Measurements from ENCODE around the gene SMC1B. TPM values are rescaled to one million over a fixed set of nuclear protein-coding genes. Genes with fewer than 3 reads are reported as not detected.

The SMC1B gene
- total and polyA plus RNA-seq, 9 of the 15 experiments (the other 6 are each of a cell fraction or from before 2014, with no cell fraction given) = 0.03 TPM; not detected in 8

GRCh38 chr22:45424241-45424731 lies 10.9 kb upstream of the SMC1B start:
- ChIA-PET CTCF (ENCODE audit: low intra/inter-chr PET ratio) (no interaction called here), POLR2A (no interaction called here)
- H3K4me1 ChIP-seq (replicated peaks in 1 of 2; ENCODE audit: control insufficient read depth in 2 of 2, insufficient read depth in 2 of 2, low read length in 2 of 2) = no peaks in the 10 kb centered on the region
- FAIRE-seq = no peak
- no peak overlapping the region for H2AFZ ChIP-seq (ENCODE audit: low read depth, low read length)
- H3K9me3 ChIP-seq (replicated peaks; ENCODE audit: control insufficient read depth, insufficient read depth, low read depth, low read length) = no peaks in the 10 kb centered on the region
- no TSS peak for BruUV-seq (replicated peaks)
- in situ Hi-C loops (cut with MboI) (no loop called here), intact Hi-C loops (cut with micrococcal nuclease) (no loop called here)
- ATAC-seq = no peak
- H3K36me3 ChIP-seq (ENCODE audit: control insufficient read depth, insufficient read depth, low read length) = no peaks in the 10 kb centered on the region
- WGBS (ENCODE audit: insufficient coverage, low coverage, missing lambda C conversion rate) = 6% methylated on average over 13 of the region's 14 CpGs
- no peak overlapping the region for H3K4me3 ChIP-seq
- H3K27ac ChIP-seq (ENCODE audit: extremely low read depth, low read depth, low read length) = no peak overlapping the region
- no peaks in the 10 kb centered on the region for H4K20me1 ChIP-seq (replicated peaks; ENCODE audit: control insufficient read depth, insufficient read depth, low read length)
- peaks cover 8 to 43% of the 10 kb centered on the region in 2 experiments; a peak in 4 of 5 replicates for H3K27me3 ChIP-seq (ENCODE audit: control insufficient read depth in 2 of 2, insufficient read depth in 2 of 2, low read length in 2 of 2)
- H3K9me1 ChIP-seq (ENCODE audit: control insufficient read depth, insufficient read depth, low read length) = no peaks in the 10 kb centered on the region
- no peaks in the 10 kb centered on the region for H3K79me2 ChIP-seq (ENCODE audit: control insufficient read depth, insufficient read depth, low read length)
- no peak for DNase-seq (ENCODE audit: extremely low read depth in 1 of 4, low spot score in 3 of 4)
- no peak overlapping the region; a peak in 1 of 4 replicates for H3K9ac ChIP-seq (ENCODE audit: insufficient read depth in 1 of 2, low read depth in 2 of 2, low read length in 2 of 2)
- H3K4me2 ChIP-seq (ENCODE audit: insufficient read depth, low read length) = no peak overlapping the region
- TF ChIP-seq ZBTB11 (CRISPR knock-in tag; IDR thresholded peaks at IDR 0.05) (no peak), CBX1 (IDR thresholded peaks at IDR 0.05; ENCODE audit: low read depth) (no peak), ARHGAP35 (IDR thresholded peaks at IDR 0.05; ENCODE audit: partially characterized antibody) (no peak), CBX2 (IDR thresholded peaks at IDR 0.05; ENCODE audit: insufficient read depth, low read length, poor library complexity, severe bottlenecking) (no peak), THAP7 (CRISPR knock-in tag; IDR thresholded peaks at IDR 0.05) (no peak), ZNF316 (IDR thresholded peaks at IDR 0.05) (no peak), TAF1 (IDR thresholded peaks at IDR 0.05; ENCODE audit: control insufficient read depth, extremely low read depth, insufficient read depth, low read length, severe bottlenecking) (no peak), U2AF2 (optimal IDR thresholded peaks at IDR 0.05; ENCODE audit: low read depth, low read length) (no peak), KLF16 (IDR thresholded peaks at IDR 0.05) (no peak), RBM14 (IDR thresholded peaks at IDR 0.05; ENCODE audit: borderline replicate concordance, insufficient read depth, low read depth, low read length) (no peak), ZNF830 (CRISPR knock-in tag; IDR thresholded peaks at IDR 0.05) (no peak), SLC30A9 (CRISPR knock-in tag; IDR thresholded peaks at IDR 0.05) (no peak), HMG20A (CRISPR knock-in tag; conservative IDR thresholded peaks at IDR 0.05) (no peak), SP1 (CRISPR knock-in tag; IDR thresholded peaks at IDR 0.05) (no peak), DIDO1 (tag; IDR thresholded peaks at IDR 0.05; ENCODE audit: low read depth) (no peak), NR3C1 (CRISPR knock-in tag; IDR thresholded peaks at IDR 0.05) (no peak), HEY1 (CRISPR knock-in tag; IDR thresholded peaks at IDR 0.05; ENCODE audit: borderline replicate concordance) (no peak), ARID2 (IDR thresholded peaks at IDR 0.05) (no peak)

Data from K562 (cell line).